Effector memory CD8-positive, alpha-beta T cell (primary cell): ENCODE data around the gene TUSC2.

Experiments
- ATAC-seq: fragments of 150-1000 bp; cut with Tn5 transposase; replicated peaks from 2 replicates; pipeline ENCODE4 v1.10.0; 2021; ENCODE audit warnings: mild to moderate bottlenecking, moderate library complexity
- DNase-seq, 3 experiments: peaks; one replicate each; pipeline ENCODE4 v3.0.0; 2021
- H3K27ac Mint-ChIP-seq, 2 donors: one replicate each; pipeline ENCODE4 v1.8.0; 2022; ENCODE audit warnings: mild to moderate bottlenecking in 2 of 2, mixed read lengths in 2 of 2, moderate library complexity in 2 of 2
- H3K27me3 Mint-ChIP-seq, 2 donors: one replicate each; pipeline ENCODE4 v1.8.0; 2022; ENCODE audit warnings: mixed read lengths in 2 of 2
- H3K36me3 Mint-ChIP-seq: one replicate; pipeline ENCODE4 v1.8.0; 2022; ENCODE audit warnings: mild to moderate bottlenecking, moderate library complexity, mixed read lengths; ENCODE audit not compliant: insufficient read depth
- H3K4me1 Mint-ChIP-seq, 2 donors: one replicate each; pipeline ENCODE4 v1.8.0; 2022; ENCODE audit warnings: low read depth in 2 of 2, mixed read lengths in 2 of 2
- H3K4me3 Mint-ChIP-seq, 2 donors: one replicate each; pipeline ENCODE4 v1.8.0; 2022; ENCODE audit warnings: mild to moderate bottlenecking in 2 of 2, mixed read lengths in 2 of 2, moderate library complexity in 2 of 2
- H3K9me3 Mint-ChIP-seq, 2 donors: one replicate each; pipeline ENCODE4 v1.8.0; 2022; ENCODE audit warnings: mixed read lengths in 2 of 2

The TUSC2 gene

GRCh38 chr3:50350213-50350526 is 22.1 kb upstream of the TUSC2 start:
- H3K36me3 Mint-ChIP-seq: peaks cover 49% of the 10 kb centered on the region
- no peaks in the 10 kb centered on the region for H3K9me3 Mint-ChIP-seq
- H3K27ac Mint-ChIP-seq: peak overlapping the region; percentile 94 to 95
- H3K4me1 Mint-ChIP-seq: peaks cover 44 to 52% of the 10 kb centered on the region in 2 donors
- H3K27me3 Mint-ChIP-seq: no peaks in the 10 kb centered on the region
- no peak for DNase-seq
- ATAC-seq: no peak
- peak overlapping the region; percentile 91 to 96 for H3K4me3 Mint-ChIP-seq

DNA sequence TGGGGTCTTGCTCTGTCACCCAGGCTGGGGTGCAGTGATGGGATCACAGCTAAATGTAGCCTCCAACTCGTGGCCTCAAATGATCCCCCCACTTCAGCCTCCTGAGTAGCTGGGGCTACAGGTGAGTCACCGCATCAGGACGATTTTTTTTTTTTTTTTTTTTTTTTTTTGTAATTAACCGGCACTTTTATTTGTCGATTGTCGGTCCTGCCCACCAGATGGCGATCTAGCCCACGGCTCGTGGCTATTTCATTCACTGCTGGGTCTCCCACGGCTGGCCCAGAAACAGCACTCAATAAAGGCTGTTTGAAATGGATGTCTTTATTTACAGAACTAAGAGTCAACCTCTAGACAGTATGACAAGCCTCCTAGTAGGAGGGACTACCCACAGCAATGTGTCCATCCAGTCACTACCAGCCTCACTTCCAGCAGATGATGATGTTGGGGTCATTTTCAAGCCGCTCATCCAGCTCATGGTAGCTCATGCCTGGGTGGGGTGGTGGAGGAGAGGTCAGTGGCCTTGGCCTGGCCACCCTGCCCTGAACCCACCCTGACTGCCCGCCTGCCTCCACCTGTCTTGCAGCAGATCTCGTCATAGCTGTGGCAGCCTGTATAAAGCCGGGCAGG is 19.3 kb upstream of the TUSC2 start:
- no peaks in the 10 kb centered on the region for H3K27me3 Mint-ChIP-seq
- peaks cover 48 to 50% of the 10 kb centered on the region in 2 donors for H3K4me1 Mint-ChIP-seq
- ATAC-seq (peak; percentile 22), DNase-seq (peak; percentile 75 to 76 (median 75))
- peak overlapping the region in 1 of 2 donors; percentile 85 for H3K27ac Mint-ChIP-seq
- H3K9me3 Mint-ChIP-seq: no peaks in the 10 kb centered on the region
- H3K36me3 Mint-ChIP-seq: peaks cover 32% of the 10 kb centered on the region
- peak overlapping the region; percentile 47 to 78 for H3K4me3 Mint-ChIP-seq

DNA sequence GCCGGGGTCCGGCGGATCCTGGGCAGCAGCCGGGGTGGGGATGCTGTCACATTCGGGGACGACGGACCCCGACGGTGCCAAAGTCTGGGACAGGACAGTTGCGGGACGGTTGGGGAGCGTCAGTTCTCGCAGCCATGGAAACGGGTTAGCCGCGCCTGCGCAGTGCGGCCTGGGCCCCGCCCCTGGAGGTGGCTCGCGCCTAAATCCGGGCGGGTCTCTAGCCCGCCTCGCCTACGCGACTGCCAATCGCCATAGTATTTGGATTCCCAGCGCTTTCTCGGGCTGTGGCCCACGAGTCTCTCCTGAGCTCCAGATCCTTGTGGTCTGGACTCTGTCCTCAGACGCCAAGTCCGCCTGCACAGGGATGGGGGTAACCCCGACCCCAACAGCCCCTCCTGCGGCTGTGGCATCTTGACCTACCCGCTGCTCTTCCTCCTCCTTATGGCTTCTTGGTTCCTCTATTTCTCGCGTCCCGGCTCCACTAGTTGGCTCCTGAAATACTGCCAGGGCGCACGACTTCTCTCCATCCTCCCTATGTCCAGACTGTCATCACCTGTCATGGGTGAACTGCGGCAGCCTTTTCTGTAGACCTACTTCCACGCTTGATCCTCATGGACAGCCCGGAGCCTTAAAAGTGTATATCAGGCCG is 17.7 kb upstream of the TUSC2 start, which contains the start of gene ZMYND10:
Gene ZMYND10, minus strand, starts transcription at position 147 of the 649 bp plus-strand sequence. CDS start 153 bp downstream, outside the sequence.
- peaks cover 33% of the 10 kb centered on the region for H3K36me3 Mint-ChIP-seq
- peak within 1 kb of the TSS in 1 of 2 donors; percentile 79 for H3K27ac Mint-ChIP-seq
- H3K4me3 Mint-ChIP-seq: peak within 1 kb of the TSS; percentile 55 to 78
- H3K4me1 Mint-ChIP-seq: peaks cover 50 to 56% of the 10 kb centered on the region in 2 donors
- H3K9me3 Mint-ChIP-seq: no peaks in the 10 kb centered on the region
- peak; percentile 57 to 69 (median 65) for DNase-seq
- no peaks in the 10 kb centered on the region for H3K27me3 Mint-ChIP-seq
- ATAC-seq: no peak

DNA sequence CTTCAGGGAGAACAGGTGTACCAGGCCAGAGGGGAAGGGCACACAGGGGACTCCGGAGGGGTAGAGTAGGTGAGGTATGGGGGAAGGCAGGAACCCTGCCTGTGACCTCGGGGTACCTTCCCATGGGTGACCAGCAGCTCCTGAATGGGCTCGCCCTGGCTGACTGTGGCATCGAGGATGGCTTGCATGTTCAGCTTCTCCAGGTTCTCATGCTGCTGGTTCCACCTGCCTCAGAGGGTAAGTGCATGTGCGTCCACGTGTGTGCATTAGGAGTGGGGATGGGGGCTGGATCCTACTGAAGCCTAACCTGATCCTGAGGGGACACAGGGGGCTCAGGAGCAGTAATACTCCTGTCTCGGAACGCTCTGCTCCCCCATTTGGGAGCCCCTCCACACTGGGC is 17.0 kb upstream of the TUSC2 start:
- Mint-ChIP-seq H3K36me3 (peaks cover 33% of the 10 kb centered on the region), H3K4me3 (peak overlapping the region; percentile 55 to 78), H3K9me3 (no peaks in the 10 kb centered on the region), H3K27ac (no peak overlapping the region), H3K27me3 (no peaks in the 10 kb centered on the region), H3K4me1 (peaks cover 43 to 51% of the 10 kb centered on the region in 2 donors)
- ATAC-seq (no peak), DNase-seq (no peak)

GRCh38 chr3:50342813-50343633 is 15.0 kb upstream of the TUSC2 start:
- ATAC-seq (no peak), DNase-seq (no peak)
- Mint-ChIP-seq H3K36me3 (peaks cover 42% of the 10 kb centered on the region), H3K4me1 (peaks cover 45 to 57% of the 10 kb centered on the region in 2 donors), H3K4me3 (peak overlapping the region in 1 of 2 donors; percentile 8), H3K9me3 (no peaks in the 10 kb centered on the region), H3K27me3 (no peaks in the 10 kb centered on the region), H3K27ac (peak overlapping the region in 1 of 2 donors; percentile 85)

DNA sequence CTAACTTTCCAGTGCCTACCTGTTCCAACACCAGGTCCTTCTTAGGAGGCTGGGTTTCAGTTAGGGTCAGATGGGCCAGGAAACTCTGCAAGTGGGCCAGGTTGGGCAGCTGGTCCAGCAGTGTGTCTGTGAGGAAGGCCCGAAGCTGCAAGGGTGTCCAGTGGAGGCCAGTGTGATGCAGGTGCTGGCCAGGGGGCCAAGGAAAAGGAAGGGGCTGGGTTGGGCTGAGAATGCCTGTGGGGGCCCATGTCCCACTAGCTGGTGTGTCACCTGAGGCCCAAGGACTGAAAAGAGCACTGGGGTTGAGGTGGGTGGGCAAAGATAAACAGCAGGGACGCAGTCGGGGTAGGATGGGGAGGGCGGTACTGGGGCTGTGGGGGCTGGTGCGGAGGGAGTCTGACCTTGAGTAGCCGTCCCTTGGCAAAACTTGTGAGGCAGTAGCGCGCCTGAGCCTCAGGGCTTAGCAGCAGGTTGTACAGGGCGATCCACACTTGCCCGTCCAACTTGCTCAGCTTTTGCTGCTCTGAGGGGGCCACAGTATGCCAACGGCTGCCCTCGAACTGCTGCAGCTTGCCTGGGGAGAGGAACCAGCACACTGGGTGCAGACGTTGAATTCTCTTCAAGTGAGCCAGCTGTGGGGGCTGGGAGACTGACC is 14.1 kb upstream of the TUSC2 start:
- H3K4me3 Mint-ChIP-seq: no peak overlapping the region
- H3K36me3 Mint-ChIP-seq: peaks cover 42% of the 10 kb centered on the region
- no peaks in the 10 kb centered on the region for H3K27me3 Mint-ChIP-seq
- peak overlapping the region in 1 of 2 donors; percentile 85 for H3K27ac Mint-ChIP-seq
- no peaks in the 10 kb centered on the region for H3K9me3 Mint-ChIP-seq
- no peak for DNase-seq
- ATAC-seq: no peak
- peaks cover 44 to 56% of the 10 kb centered on the region in 2 donors for H3K4me1 Mint-ChIP-seq

DNA sequence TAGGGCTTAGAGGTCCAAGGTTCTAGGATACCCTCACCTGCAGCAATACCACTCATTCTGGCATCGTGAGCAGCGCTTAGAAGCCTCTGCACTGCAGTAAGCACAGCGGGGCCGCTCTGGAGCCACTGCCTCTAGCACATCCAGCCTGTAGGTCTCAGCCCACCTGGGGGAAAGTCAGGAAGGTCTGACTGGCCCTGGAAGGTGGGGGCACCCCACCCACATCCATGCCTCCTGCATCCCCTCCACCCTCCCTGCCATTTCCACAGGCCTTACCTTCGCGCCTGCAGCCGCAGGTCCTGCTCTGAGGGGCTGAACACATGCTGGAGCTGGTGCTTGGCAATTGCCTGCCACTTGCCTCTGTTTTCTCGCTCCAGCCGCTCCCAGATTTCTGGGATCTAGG is 13.5 kb upstream of the TUSC2 start:
- peak overlapping the region in 1 of 2 donors; percentile 85 for H3K27ac Mint-ChIP-seq
- no peaks in the 10 kb centered on the region for H3K9me3 Mint-ChIP-seq
- H3K36me3 Mint-ChIP-seq: peaks cover 46% of the 10 kb centered on the region
- DNase-seq (peak in 2 of 3 experiments; percentile 32 to 45), ATAC-seq (no peak)
- peaks cover 44 to 60% of the 10 kb centered on the region in 2 donors for H3K4me1 Mint-ChIP-seq
- peak overlapping the region; percentile 97 for H3K4me3 Mint-ChIP-seq
- H3K27me3 Mint-ChIP-seq: no peaks in the 10 kb centered on the region

- Mint-ChIP-seq H3K9me3 (no peaks in the 10 kb centered on the region), H3K4me3 (peak within 1 kb of the TSS; percentile 97), H3K36me3 (peaks cover 55% of the 10 kb centered on the region), H3K27me3 (no peaks in the 10 kb centered on the region), H3K27ac (peak within 1 kb of the TSS; percentile 95 to 96), H3K4me1 (peaks cover 46 to 65% of the 10 kb centered on the region in 2 donors)
- DNase-seq: peak; percentile 63 to 72 (median 67)
- peak; percentile 37 for ATAC-seq
Observed at GRCh38 chr3:50340448-50341329, 12.7 kb upstream of the TUSC2 start, which contains the start of gene RASSF1. Gene RASSF1 (minus strand): TSS chr3:50340836. CDS start chr3:50340805, 31 bp downstream.

- H3K27ac Mint-ChIP-seq: peak overlapping the region; percentile 95 to 96
- no peaks in the 10 kb centered on the region for H3K27me3 Mint-ChIP-seq
- DNase-seq (no peak), ATAC-seq (no peak)
- peak overlapping the region; percentile 97 for H3K4me3 Mint-ChIP-seq
- H3K4me1 Mint-ChIP-seq: peaks cover 50 to 71% of the 10 kb centered on the region in 2 donors
- H3K9me3 Mint-ChIP-seq: no peaks in the 10 kb centered on the region
- H3K36me3 Mint-ChIP-seq: peaks cover 60% of the 10 kb centered on the region
Observed at GRCh38 chr3:50340147-50340447, 12.1 kb upstream of the TUSC2 start.

DNA sequence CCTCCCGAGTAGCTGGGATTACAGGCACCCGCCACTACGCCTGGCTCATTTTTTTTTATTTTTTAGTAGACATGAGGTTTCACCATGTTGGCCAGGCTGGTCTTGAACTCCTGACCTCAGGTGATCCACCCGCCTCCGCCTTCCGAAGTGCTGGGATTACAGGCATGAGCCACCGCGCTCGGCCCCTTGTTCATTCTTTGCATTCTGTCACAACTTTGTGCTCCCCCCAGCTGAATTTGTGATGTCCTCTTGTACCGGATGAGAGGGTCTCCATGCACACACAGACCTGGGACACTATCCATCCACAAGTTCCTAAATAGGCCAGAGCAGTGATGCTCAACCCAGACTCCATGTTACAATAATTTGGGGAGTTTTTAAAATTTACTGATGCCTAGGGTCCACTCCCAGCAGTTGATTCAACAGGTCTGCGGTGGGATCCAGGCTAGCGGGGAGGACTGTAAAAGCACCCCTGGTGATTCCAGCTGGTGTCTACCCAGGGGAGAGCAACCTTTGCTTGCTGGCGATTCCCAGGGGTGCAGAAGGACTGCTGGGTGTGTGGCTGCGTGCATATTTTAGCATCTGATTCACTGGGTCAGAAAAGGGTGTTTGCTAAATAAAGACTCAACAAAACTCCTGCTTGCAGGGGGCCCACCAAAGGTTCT is 11.6 kb upstream of the TUSC2 start:
- no peaks in the 10 kb centered on the region for H3K9me3 Mint-ChIP-seq
- no peak for DNase-seq
- no peak for ATAC-seq
- no peaks in the 10 kb centered on the region for H3K27me3 Mint-ChIP-seq
- H3K36me3 Mint-ChIP-seq: peaks cover 61% of the 10 kb centered on the region
- peaks cover 50 to 73% of the 10 kb centered on the region in 2 donors for H3K4me1 Mint-ChIP-seq
- H3K27ac Mint-ChIP-seq: peak overlapping the region; percentile 95 to 96
- peak overlapping the region; percentile 97 for H3K4me3 Mint-ChIP-seq

GRCh38 chr3:50338965-50339364 is 10.9 kb upstream of the TUSC2 start:
- Mint-ChIP-seq H3K4me3 (peak overlapping the region; percentile 97), H3K27me3 (no peaks in the 10 kb centered on the region), H3K36me3 (peaks cover 65% of the 10 kb centered on the region), H3K4me1 (peaks cover 54 to 76% of the 10 kb centered on the region in 2 donors), H3K27ac (peak overlapping the region; percentile 95 to 96), H3K9me3 (no peaks in the 10 kb centered on the region)
- DNase-seq (no peak), ATAC-seq (no peak)
